ENCODE results near the gene TPCN2. TPM values are rescaled to one million over a fixed set of nuclear protein-coding genes. Genes with fewer than 3 reads are reported as not detected.

The TPCN2 gene
- total RNA-seq, 2 donors from 2014 or later = 17.6 to 31.0 TPM

DNA sequence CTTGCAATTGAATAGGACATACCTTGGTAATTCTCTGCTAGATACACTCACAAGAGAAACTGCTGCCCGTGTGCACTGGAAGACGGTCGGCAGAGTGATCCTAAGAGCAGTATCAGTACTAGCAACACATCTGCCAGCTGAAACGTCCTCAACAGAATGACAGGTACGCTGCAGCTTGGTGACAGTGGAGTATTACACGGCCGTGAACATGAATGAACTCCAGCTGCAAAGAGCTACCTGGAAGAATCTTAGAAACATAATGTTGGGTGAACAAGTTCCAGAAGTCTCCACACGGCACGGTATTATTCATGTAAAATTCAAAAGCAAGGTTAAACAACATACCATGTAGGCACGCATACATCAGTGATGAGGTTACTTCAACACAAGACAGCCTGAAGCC is 44.4 kb downstream of the TPCN2 start:
- Histone ChIP-seq H3K27ac (no peak overlapping the region), H3K27me3 (replicated peaks; ENCODE audit: insufficient read depth) (no peaks in the 10 kb centered on the region), H3K9me3 (no peaks in the 10 kb centered on the region), H3K4me3 (no peak overlapping the region), H3K4me1 (replicated peaks) (no peaks in the 10 kb centered on the region), H3K36me3 (no peaks in the 10 kb centered on the region)
- intact Hi-C loops (cut with DNase I) = no loop called here
- DNase-seq (ENCODE audit: low spot score) = no peak
- TF ChIP-seq, protein P1, sequence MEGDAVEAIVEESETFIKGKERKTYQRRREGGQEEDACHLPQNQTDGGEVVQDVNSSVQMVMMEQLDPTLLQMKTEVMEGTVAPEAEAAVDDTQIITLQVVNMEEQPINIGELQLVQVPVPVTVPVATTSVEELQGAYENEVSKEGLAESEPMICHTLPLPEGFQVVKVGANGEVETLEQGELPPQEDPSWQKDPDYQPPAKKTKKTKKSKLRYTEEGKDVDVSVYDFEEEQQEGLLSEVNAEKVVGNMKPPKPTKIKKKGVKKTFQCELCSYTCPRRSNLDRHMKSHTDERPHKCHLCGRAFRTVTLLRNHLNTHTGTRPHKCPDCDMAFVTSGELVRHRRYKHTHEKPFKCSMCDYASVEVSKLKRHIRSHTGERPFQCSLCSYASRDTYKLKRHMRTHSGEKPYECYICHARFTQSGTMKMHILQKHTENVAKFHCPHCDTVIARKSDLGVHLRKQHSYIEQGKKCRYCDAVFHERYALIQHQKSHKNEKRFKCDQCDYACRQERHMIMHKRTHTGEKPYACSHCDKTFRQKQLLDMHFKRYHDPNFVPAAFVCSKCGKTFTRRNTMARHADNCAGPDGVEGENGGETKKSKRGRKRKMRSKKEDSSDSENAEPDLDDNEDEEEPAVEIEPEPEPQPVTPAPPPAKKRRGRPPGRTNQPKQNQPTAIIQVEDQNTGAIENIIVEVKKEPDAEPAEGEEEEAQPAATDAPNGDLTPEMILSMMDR (IDR thresholded peaks at IDR 0.05) = no peak
- no peak for TF ChIP-seq POLR2AphosphoS5 (IDR thresholded peaks at IDR 0.05)
- TF ChIP-seq POLR2A (IDR thresholded peaks at IDR 0.05) = no peak
- 87% methylated on average over 10 of the region's 10 CpGs for WGBS

DNA sequence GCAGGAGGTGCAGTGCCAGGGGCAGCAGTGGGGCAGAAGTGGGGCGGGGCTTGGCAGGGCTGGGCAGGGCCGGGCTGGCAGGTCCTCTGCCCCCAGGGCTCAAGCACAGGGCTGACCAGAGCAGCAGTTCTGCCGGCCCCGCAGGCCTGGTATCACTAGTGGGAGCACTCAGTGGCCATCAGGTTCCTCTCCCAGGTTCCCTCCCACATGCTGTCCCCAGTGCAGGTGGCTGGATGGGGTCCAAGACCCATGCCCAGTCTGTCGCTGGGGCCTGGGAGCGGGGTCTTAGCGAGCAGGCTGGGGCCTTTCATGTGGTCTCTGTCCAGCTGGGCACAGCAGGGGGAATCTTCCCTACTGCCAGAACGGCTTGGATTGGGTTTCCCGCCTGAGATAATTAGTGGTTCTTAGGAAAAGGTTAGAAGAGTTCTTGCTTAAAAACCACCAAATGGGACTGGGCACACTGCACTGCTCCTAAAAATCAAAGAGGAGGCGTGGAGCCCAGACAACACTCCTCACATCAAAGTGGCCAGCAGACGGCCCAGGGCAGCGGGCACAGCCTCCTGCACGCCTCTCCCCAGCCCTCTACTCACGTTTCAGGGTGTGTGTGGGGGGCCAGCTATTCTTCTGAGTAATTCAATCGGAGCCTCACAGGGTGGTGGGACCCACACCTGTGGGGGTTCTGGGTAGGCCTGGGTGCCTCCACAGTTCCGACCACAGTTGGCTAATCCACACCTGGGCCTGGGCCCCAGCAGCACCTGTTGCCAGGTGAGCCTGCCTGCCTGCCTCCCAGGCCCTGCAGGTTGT is 45.6 kb downstream of the TPCN2 start:
- intact Hi-C loops (cut with DNase I) = no loop called here
- Histone ChIP-seq H3K27me3 (replicated peaks; ENCODE audit: insufficient read depth) (no peaks in the 10 kb centered on the region), H3K4me3 (no peak overlapping the region), H3K27ac (no peak overlapping the region), H3K4me1 (replicated peaks) (no peaks in the 10 kb centered on the region), H3K9me3 (no peaks in the 10 kb centered on the region), H3K36me3 (no peaks in the 10 kb centered on the region)
- DNase-seq (ENCODE audit: low spot score) = no peak
- TF ChIP-seq POLR2A (IDR thresholded peaks at IDR 0.05) (no peak), POLR2AphosphoS5 (IDR thresholded peaks at IDR 0.05) (no peak)
- TF ChIP-seq, protein P1 (IDR thresholded peaks at IDR 0.05) = no peak
- 40% methylated on average over 16 of the region's 16 CpGs for WGBS

DNA sequence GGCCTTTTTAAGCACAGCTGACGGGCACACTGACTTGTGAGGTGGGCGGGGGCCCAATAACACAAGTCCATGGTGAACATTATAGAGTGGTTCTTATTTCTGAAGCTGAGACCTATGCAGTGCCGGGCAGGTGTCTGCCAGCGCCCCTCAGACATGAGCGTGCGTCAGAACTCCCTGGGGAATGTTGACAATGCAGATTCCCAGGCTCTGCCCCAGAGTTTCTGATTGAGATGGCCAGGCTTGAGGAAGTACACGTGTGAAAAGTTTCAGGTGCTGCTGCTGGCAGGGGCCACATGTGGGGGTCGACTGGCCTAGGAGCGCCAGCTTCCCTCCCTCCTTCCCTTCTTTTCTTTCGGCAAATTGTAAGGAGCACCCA is 46.2 kb downstream of the TPCN2 start:
- no peak for DNase-seq (ENCODE audit: low spot score)
- no peak overlapping the region for H3K27ac ChIP-seq

DNA sequence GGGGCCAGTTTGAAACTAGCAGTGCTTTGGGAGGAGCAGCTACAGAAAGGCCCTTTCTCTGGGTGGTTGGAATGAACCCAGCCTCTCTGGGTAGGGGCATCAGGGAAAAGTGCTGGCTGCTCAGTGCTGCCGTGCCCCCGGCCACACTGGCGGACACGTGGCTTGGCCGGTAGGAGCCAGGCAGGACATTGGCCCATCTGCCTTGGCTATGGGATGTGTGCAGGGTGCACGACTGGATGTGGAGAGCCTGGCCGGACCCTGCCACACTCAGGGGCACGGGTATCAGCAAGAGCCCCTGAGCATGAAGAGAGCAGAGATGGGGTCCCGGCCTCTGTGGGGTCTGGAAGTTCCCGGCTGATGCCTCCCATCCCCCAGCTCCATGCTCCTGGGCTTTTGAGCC is 46.6 kb downstream of the TPCN2 start:
- no peaks in the 10 kb centered on the region for H3K27me3 ChIP-seq (replicated peaks; ENCODE audit: insufficient read depth)
- H3K27ac ChIP-seq = no peak overlapping the region
- no peaks in the 10 kb centered on the region for H3K36me3 ChIP-seq
- TF ChIP-seq POLR2A (IDR thresholded peaks at IDR 0.05) (no peak), POLR2AphosphoS5 (IDR thresholded peaks at IDR 0.05) (no peak)
- TF ChIP-seq, protein P1 (IDR thresholded peaks at IDR 0.05) = no peak
- no peaks in the 10 kb centered on the region for H3K9me3 ChIP-seq
- no peak for DNase-seq (ENCODE audit: low spot score)
- no peak overlapping the region for H3K4me3 ChIP-seq
- WGBS = 74% methylated on average over 10 of the region's 10 CpGs
- intact Hi-C loops (cut with DNase I) = no loop called here
- no peaks in the 10 kb centered on the region for H3K4me1 ChIP-seq (replicated peaks)

More for the DNA sequence above, 46.2 kb downstream of the TPCN2 start:
- Histone ChIP-seq H3K4me3 (no peak overlapping the region), H3K9me3 (no peaks in the 10 kb centered on the region), H3K4me1 (replicated peaks) (no peaks in the 10 kb centered on the region), H3K36me3 (no peaks in the 10 kb centered on the region), H3K27me3 (replicated peaks; ENCODE audit: insufficient read depth) (no peaks in the 10 kb centered on the region)
- WGBS = 79% methylated on average over 10 of the region's 10 CpGs
- TF ChIP-seq POLR2A (IDR thresholded peaks at IDR 0.05) (no peak), POLR2AphosphoS5 (IDR thresholded peaks at IDR 0.05) (no peak)
- TF ChIP-seq, protein P1 (IDR thresholded peaks at IDR 0.05) = no peak
- intact Hi-C loops (cut with DNase I) = no loop called here

DNA sequence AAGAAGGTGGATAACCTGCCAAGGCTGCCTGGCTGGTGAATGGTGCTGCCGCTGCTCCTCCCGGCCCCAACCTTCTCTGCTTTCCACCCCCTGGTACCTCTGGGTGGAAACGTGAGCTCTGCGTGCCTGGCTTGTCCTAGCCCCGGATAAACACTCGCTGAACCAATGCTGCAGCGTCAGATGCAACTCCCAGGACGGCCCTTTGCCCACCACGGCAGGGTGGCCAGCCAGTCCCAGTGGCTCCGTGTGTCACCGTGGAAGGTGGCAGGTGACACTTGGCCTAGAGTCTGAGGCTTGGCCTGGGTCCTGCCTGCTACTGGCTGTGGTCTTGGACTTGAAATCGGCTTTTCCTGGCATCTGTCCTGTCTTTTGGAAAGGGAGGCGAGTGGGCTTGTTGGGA is 47.7 kb downstream of the TPCN2 start:
- Histone ChIP-seq H3K9me3 (no peaks in the 10 kb centered on the region), H3K4me1 (replicated peaks) (no peaks in the 10 kb centered on the region), H3K27me3 (replicated peaks; ENCODE audit: insufficient read depth) (no peaks in the 10 kb centered on the region), H3K27ac (no peak overlapping the region), H3K36me3 (no peaks in the 10 kb centered on the region), H3K4me3 (no peak overlapping the region)
- 87% methylated on average over 11 of the region's 13 CpGs for WGBS
- intact Hi-C loops (cut with DNase I) = no loop called here
- TF ChIP-seq POLR2A (IDR thresholded peaks at IDR 0.05) = no peak
- TF ChIP-seq, protein P1 (IDR thresholded peaks at IDR 0.05) = no peak
- no peak for TF ChIP-seq POLR2AphosphoS5 (IDR thresholded peaks at IDR 0.05)
- no peak for DNase-seq (ENCODE audit: low spot score)
